Fibroblast of lung (primary cell): ENCODE data around the gene PCDHGA1.

Source experiments
- EZH2 ChIP-seq: IDR thresholded peaks from 2 replicates; pipeline ENCODE4 v1.5.1; 2012; ENCODE audit warnings: low read length, control low read depth, mild to moderate bottlenecking; ENCODE audit errors: missing control alignments
- TF ChIP-seq, protein P1 (sequence below), 2 donors: IDR thresholded peaks in 1 of 2; conservative IDR thresholded peaks in 1 of 2; 1 replicate in 1 of 2; 2 replicates in 1 of 2; pipeline ENCODE4 v1.5.1; 2011 to 2012; ENCODE audit warnings: low read length in 2 of 2, control low read depth in 1 of 2, inconsistent platforms in 1 of 2, low read depth in 1 of 2, mild to moderate bottlenecking in 1 of 2

DNA sequence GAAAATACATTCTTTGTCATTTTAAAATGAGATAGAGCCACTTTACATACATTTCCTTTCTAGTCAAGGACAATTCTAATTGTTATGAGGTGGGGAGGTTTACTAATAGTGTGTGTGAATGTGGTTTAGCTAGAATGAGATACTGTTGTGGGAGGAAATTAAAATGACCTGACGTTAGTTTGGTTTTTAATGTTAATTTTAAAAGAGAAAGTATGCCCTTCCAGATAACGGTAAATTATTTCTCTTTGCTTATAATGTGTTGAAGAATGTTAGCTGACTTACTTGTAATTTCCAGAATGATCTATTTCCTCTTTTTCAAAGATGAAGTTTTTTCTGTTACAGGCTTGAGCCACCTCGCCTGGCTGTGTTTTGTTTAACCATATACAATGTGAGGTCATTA lies 8.1 kb upstream of the PCDHGA1 start:
- TF ChIP-seq EZH2: no peak
- TF ChIP-seq, protein P1, sequence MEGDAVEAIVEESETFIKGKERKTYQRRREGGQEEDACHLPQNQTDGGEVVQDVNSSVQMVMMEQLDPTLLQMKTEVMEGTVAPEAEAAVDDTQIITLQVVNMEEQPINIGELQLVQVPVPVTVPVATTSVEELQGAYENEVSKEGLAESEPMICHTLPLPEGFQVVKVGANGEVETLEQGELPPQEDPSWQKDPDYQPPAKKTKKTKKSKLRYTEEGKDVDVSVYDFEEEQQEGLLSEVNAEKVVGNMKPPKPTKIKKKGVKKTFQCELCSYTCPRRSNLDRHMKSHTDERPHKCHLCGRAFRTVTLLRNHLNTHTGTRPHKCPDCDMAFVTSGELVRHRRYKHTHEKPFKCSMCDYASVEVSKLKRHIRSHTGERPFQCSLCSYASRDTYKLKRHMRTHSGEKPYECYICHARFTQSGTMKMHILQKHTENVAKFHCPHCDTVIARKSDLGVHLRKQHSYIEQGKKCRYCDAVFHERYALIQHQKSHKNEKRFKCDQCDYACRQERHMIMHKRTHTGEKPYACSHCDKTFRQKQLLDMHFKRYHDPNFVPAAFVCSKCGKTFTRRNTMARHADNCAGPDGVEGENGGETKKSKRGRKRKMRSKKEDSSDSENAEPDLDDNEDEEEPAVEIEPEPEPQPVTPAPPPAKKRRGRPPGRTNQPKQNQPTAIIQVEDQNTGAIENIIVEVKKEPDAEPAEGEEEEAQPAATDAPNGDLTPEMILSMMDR (conservative IDR thresholded peaks at IDR 0.05 in 1 of 2, IDR thresholded peaks at IDR 0.05 in 1 of 2; ENCODE audit: low read depth in 1 of 2, low read length in 2 of 2): no peak
